K562 (cell line): ENCODE results near the gene TGDS. TPM values are rescaled to one million over a fixed set of nuclear protein-coding genes. Genes with fewer than 3 reads are reported as not detected.

Experiments used
- ATAC-seq: fragments of 200-7000 bp; cut with Tn5 transposase; 3 replicates; pipeline ENCODE4 v1.9.1; 2020; ENCODE audit warnings: moderate library complexity
- BruUV-seq: library from RNA; stranded (reverse); fragments of 400-500 nt; replicated peaks from 2 replicates; lab custom pipeline; 2021; lab: Mats Ljungman, UMichigan
- CTCF ChIA-PET: fragments of 300-600 bp; formaldehyde crosslinking; extraction: SDS; loops from one replicate; lab custom pipeline; 2021; ENCODE audit warnings: low intra/inter-chr PET ratio; lab: Yijun Ruan, JAX
- POLR2A ChIA-PET: fragments of 300-600, 350-650 bp; sonication (Branson Sonifier 250); formaldehyde crosslinking; extraction: SDS; loops from one replicate; lab custom pipeline; 2021; ENCODE audit warnings: antibody characterized with exemption, inconsistent platforms; lab: Yijun Ruan, JAX
- DNase-seq, 4 experiments: peaks; one replicate each; pipeline versions ENCODE4 v3.0.0 to v3.0.0-alpha.2; 2011 to 2018; ENCODE audit warnings: low spot score in 3 of 4, mixed read lengths in 3 of 4; ENCODE audit errors: extremely low read depth in 1 of 4
- FAIRE-seq: peaks from 2 replicates; lab custom pipeline; 2011; peaks lifted over from hg19 to GRCh38; lab: Jason Lieb, UNC
- H2AFZ ChIP-seq: 2 replicates; pipeline ENCODE4 v1.6.0; 2011; ENCODE audit warnings: low read depth, low read length, control low read depth, inconsistent platforms
- H3K27ac ChIP-seq: fragments of 200-600 bp; 3 replicates; pipeline ENCODE4 v1.8.0; 2011; ENCODE audit warnings: low read depth, mild to moderate bottlenecking, control low read depth, inconsistent platforms, low read length, moderate library complexity, mixed read lengths; ENCODE audit errors: extremely low read depth
- H3K27me3 ChIP-seq, 2 experiments: fragments of 300-600 bp in 1 of 2; 2 replicates in 1 of 2; 3 replicates in 1 of 2; pipeline versions ENCODE4 v1.6.0 to v1.8.0; 2011; ENCODE audit warnings: inconsistent platforms in 2 of 2, low read length in 2 of 2, mild to moderate bottlenecking in 1 of 2, mixed read lengths in 1 of 2, moderate library complexity in 1 of 2; ENCODE audit not compliant: control insufficient read depth in 2 of 2, insufficient read depth in 2 of 2
- H3K36me3 ChIP-seq: fragments of 300-600 bp; 3 replicates; pipeline ENCODE4 v1.8.0; 2011; ENCODE audit warnings: mild to moderate bottlenecking, low read length, inconsistent platforms; ENCODE audit not compliant: control insufficient read depth, insufficient read depth
- H3K4me1 ChIP-seq, 2 experiments: fragments of 200-600 bp in 1 of 2; replicated peaks in 1 of 2; 2 replicates in 1 of 2; 3 replicates in 1 of 2; pipeline versions ENCODE4 v1.5.1 to v1.8.0; 2011; ENCODE audit warnings: inconsistent platforms in 2 of 2, low read length in 2 of 2, mild to moderate bottlenecking in 1 of 2, mixed read lengths in 1 of 2, moderate library complexity in 1 of 2; ENCODE audit not compliant: control insufficient read depth in 2 of 2, insufficient read depth in 2 of 2
- H3K4me2 ChIP-seq: 2 replicates; pipeline ENCODE4 v1.6.1; 2011; ENCODE audit warnings: low read length, control low read depth, inconsistent platforms, mixed read lengths; ENCODE audit not compliant: insufficient read depth
- H3K4me3 ChIP-seq: fragments of 200-600 bp; sonication (generic), shearing (Covaris generic); 2 replicates; pipeline ENCODE4 v1.5.1; 2016; ENCODE audit warnings: control low read depth, inconsistent platforms
- H3K79me2 ChIP-seq: fragments of 200-600 bp; 3 replicates; pipeline ENCODE4 v1.8.0; 2011; ENCODE audit warnings: low read length, inconsistent platforms; ENCODE audit not compliant: control insufficient read depth, insufficient read depth
- H3K9ac ChIP-seq, 2 experiments: 2 replicates each; pipeline versions ENCODE4 v1.6.0 to v1.6.1; 2011; ENCODE audit warnings: low read depth in 2 of 2, low read length in 2 of 2, control low read depth in 1 of 2, inconsistent platforms in 1 of 2, mild to moderate bottlenecking in 1 of 2, mixed read lengths in 1 of 2; ENCODE audit not compliant: insufficient read depth in 1 of 2
- H3K9me1 ChIP-seq: one replicate; pipeline ENCODE4 v1.6.0; 2011; ENCODE audit warnings: inconsistent platforms, mild to moderate bottlenecking, low read length, moderate library complexity; ENCODE audit not compliant: control insufficient read depth, insufficient read depth
- H3K9me3 ChIP-seq: replicated peaks from 2 replicates; pipeline ENCODE4 v1.5.1; 2011; ENCODE audit warnings: low read depth, low read length, inconsistent platforms; ENCODE audit not compliant: control insufficient read depth, insufficient read depth
- H4K20me1 ChIP-seq: replicated peaks from 2 replicates; pipeline ENCODE4 v1.6.1; 2011; ENCODE audit warnings: low read length, inconsistent platforms, mixed read lengths; ENCODE audit not compliant: control insufficient read depth, insufficient read depth
- ELF2 ChIP-seq: fragments of 250-450 bp; sonication (Bioruptor Pico); IDR thresholded peaks from 2 replicates; pipeline ENCODE4 v1.5.0; 2021; ENCODE audit warnings: mild to moderate bottlenecking
- EWSR1 ChIP-seq: fragments of 450-650 bp; IDR thresholded peaks from 2 replicates; pipeline ENCODE4 v1.6.1; 2018; ENCODE audit warnings: borderline replicate concordance, mild to moderate bottlenecking, low read depth, moderate library complexity; ENCODE audit not compliant: partially characterized antibody
- FOXA1 ChIP-seq: fragments of 450-650 bp; IDR thresholded peaks from 2 replicates; pipeline ENCODE4 v1.6.1; 2016; ENCODE audit warnings: mild to moderate bottlenecking, borderline replicate concordance
- FOXJ2 ChIP-seq: fragments of 200-800 bp; sonication (Bioruptor generic); IDR thresholded peaks from 2 replicates; pipeline ENCODE4 v1.6.1; 2016; ENCODE audit warnings: missing genetic modification characterization, missing compliant biosample characterization
- GATAD2B ChIP-seq: fragments of 450-650 bp; IDR thresholded peaks from 2 replicates; pipeline ENCODE4 v1.6.1; 2017; ENCODE audit warnings: mild to moderate bottlenecking, borderline replicate concordance
- GTF2F1 ChIP-seq: IDR thresholded peaks from 2 replicates; pipeline ENCODE4 v1.6.1; 2011; ENCODE audit warnings: low read depth, low read length, improper control_type of control experiment
- HNRNPL ChIP-seq: fragments of 200-400 bp; formaldehyde crosslinking; IDR thresholded peaks from 2 replicates; pipeline ENCODE4 v1.6.1; 2017; ENCODE audit warnings: low read depth, mild to moderate bottlenecking, low read length
- L3MBTL2 ChIP-seq: fragments of 450-650 bp; IDR thresholded peaks from 2 replicates; pipeline ENCODE4 v1.6.1; 2016; ENCODE audit warnings: mild to moderate bottlenecking, moderate library complexity
- MIER1 ChIP-seq: fragments of 450-650 bp; IDR thresholded peaks from 2 replicates; pipeline ENCODE4 v1.6.1; 2016; ENCODE audit warnings: antibody characterized with exemption, mild to moderate bottlenecking, low read depth
- NCOA4 ChIP-seq: fragments of 450-650 bp; IDR thresholded peaks from 2 replicates; pipeline ENCODE4 v1.6.1; 2018; ENCODE audit warnings: mild to moderate bottlenecking; ENCODE audit not compliant: partially characterized antibody
- NFIX ChIP-seq: fragments of 250-450 bp; sonication (Bioruptor Pico); IDR thresholded peaks from 2 replicates; pipeline ENCODE4 v1.4.0; 2020; ENCODE audit warnings: low read depth, mild to moderate bottlenecking, moderate library complexity
- PURB ChIP-seq: sonication (generic); formaldehyde crosslinking; IDR thresholded peaks from 2 replicates; pipeline ENCODE4 v1.9.0; 2021; ENCODE audit warnings: low read depth, mild to moderate bottlenecking, missing genetic modification reagents
- PYGO2 ChIP-seq: fragments of 450-650 bp; IDR thresholded peaks from 2 replicates; pipeline ENCODE4 v1.6.1; 2016; ENCODE audit warnings: mild to moderate bottlenecking, missing genetic modification characterization, moderate library complexity, missing compliant biosample characterization
- YY1 ChIP-seq, 3 experiments: IDR thresholded peaks; 2 replicates each; pipeline ENCODE4 v1.6.1; 2011; ENCODE audit warnings: low read length in 2 of 3, mild to moderate bottlenecking in 2 of 3, moderate library complexity in 2 of 3, borderline replicate concordance in 1 of 3, control low read depth in 1 of 3, low read depth in 1 of 3; ENCODE audit not compliant: insufficient read depth in 3 of 3, insufficient replicate concordance in 2 of 3, control insufficient read depth in 1 of 3, insufficient read length in 1 of 3; ENCODE audit errors: extremely low read depth in 1 of 3
- ZBED1 ChIP-seq: IDR thresholded peaks from 2 replicates; pipeline ENCODE4 v1.6.1; 2014
- ZBTB17 ChIP-seq: fragments of 450-650 bp; formaldehyde crosslinking; IDR thresholded peaks from 2 replicates; pipeline ENCODE4 v1.4.0; 2020; ENCODE audit warnings: mild to moderate bottlenecking
- ZHX1 ChIP-seq: fragments of 150-350 bp; conservative IDR thresholded peaks from 2 replicates; pipeline ENCODE4 v1.6.1; 2014; ENCODE audit warnings: low read length
- ZNF146 ChIP-seq: IDR thresholded peaks from one replicate; pipeline ENCODE4 v1.6.1; 2018; ENCODE audit warnings: missing compliant biosample characterization; ENCODE audit not compliant: unreplicated experiment
- ZNF277 ChIP-seq: fragments of 250-450 bp; sonication (Bioruptor Pico); IDR thresholded peaks from 2 replicates; pipeline ENCODE4 v1.8.0; 2022; ENCODE audit warnings: inconsistent platforms, mild to moderate bottlenecking, moderate library complexity, borderline replicate concordance
- whole genome bisulfite sequencing: fragments of 100-300 bp; shearing (Covaris generic); methylation state at CpG from one replicate; pipeline ENCODE4 v1.1.6; 2016; ENCODE audit warnings: low coverage, mixed read lengths; ENCODE audit not compliant: insufficient coverage; ENCODE audit errors: missing lambda C conversion rate; 5-methylcytosine and 5-hydroxymethylcytosine counted together
- in situ Hi-C: fragments of 300-500 bp; cut with MboI; formaldehyde crosslinking; loops from 4 replicates; pipeline ENCODE4 v1.15.0; 2018; ENCODE audit warnings: inconsistent platforms, mixed read lengths
- intact Hi-C: fragments of 100-400 bp; cut with micrococcal nuclease; formaldehyde crosslinking; loops from 2 replicates; pipeline ENCODE4 v1.14.2; 2022
- polyA plus RNA-seq, 8 experiments: library from polyadenylated mRNA; depleted of rRNA in 4 of 8; stranded (reverse) in 5 of 8; unstranded in 3 of 8; fragments of >200 nt; fragmentation: Nextera tagmentation in 2 of 8; fragmentation: Illumina TruSeq in 1 of 8; extraction: Ambion mirVana in 2 of 8; extraction: Trizol in 1 of 8; gene quantifications; 2 replicates each; pipeline versions ENCODE4 v1.2.1 to v1.2.3, GENCODE V29; 2011 to 2014; ENCODE audit warnings: inconsistent platforms in 1 of 8, missing spikeins in 1 of 8
- total RNA-seq, 7 experiments: library from RNA; depleted of rRNA in 6 of 7; stranded (reverse); fragments of >200 nt in 6 of 7; fragmentation: Illumina TruSeq in 2 of 7; extraction: Trizol in 2 of 7; gene quantifications; 2 replicates each; pipeline versions ENCODE4 v1.2.1 to v1.2.3, GENCODE V29; 2011 to 2021; ENCODE audit warnings: low replicate concordance in 1 of 7

The TGDS gene
- total and polyA plus RNA-seq, 9 of the 15 experiments (the other 6 are each of a cell fraction or from before 2014, with no cell fraction given): 9.9 to 43.7 (median 21.4) TPM

GRCh38 chr13:94640721-94641120 lies 44.8 kb upstream of the TGDS start:
- H3K9me3 ChIP-seq: no peaks in the 10 kb centered on the region
- H3K9ac ChIP-seq: no peak overlapping the region
- H3K27me3 ChIP-seq: no peaks in the 10 kb centered on the region
- H3K4me1 ChIP-seq: no peaks in the 10 kb centered on the region
- TF ChIP-seq GATAD2B: no peak
- TF ChIP-seq NCOA4: no peak
- TF ChIP-seq ZHX1: no peak
- no peak for TF ChIP-seq NFIX (CRISPR knock-in tag)
- no peak for TF ChIP-seq ZNF277 (CRISPR knock-in tag)
- no peak for TF ChIP-seq ZNF146
- no peak for TF ChIP-seq YY1 (IDR thresholded peaks at IDR 0.05; ENCODE audit: borderline replicate concordance in 1 of 3, control insufficient read depth in 1 of 3, extremely low read depth in 1 of 3, insufficient read depth in 3 of 3, insufficient read length in 1 of 3, insufficient replicate concordance in 2 of 3, low read depth in 1 of 3, low read length in 2 of 3)
- no peak for TF ChIP-seq GTF2F1
- no peak for TF ChIP-seq HNRNPL
- TF ChIP-seq L3MBTL2: no peak
- TF ChIP-seq EWSR1: no peak
- TF ChIP-seq ELF2 (CRISPR knock-in tag): no peak
- TF ChIP-seq PURB (CRISPR knock-in tag): no peak
- no peak for TF ChIP-seq ZBED1
- no peak for TF ChIP-seq FOXA1
- TF ChIP-seq FOXJ2 (tag): no peak
- TF ChIP-seq ZBTB17 (CRISPR knock-in tag): no peak
- no peak for TF ChIP-seq MIER1
- TF ChIP-seq PYGO2 (tag): no peak
- TF ChIP-seq, all 486 proteins: peak for 0
- Histone ChIP-seq H4K20me1 (no peaks in the 10 kb centered on the region), H3K4me2 (no peak overlapping the region), H3K9me1 (no peaks in the 10 kb centered on the region), H3K27ac (no peak overlapping the region), H3K79me2 (no peaks in the 10 kb centered on the region), H3K4me3 (no peak overlapping the region), H3K36me3 (no peaks in the 10 kb centered on the region), H2AFZ (no peak overlapping the region)
- intact Hi-C loops (no loop called here), in situ Hi-C loops (no loop called here)
- DNase-seq (no peak), ATAC-seq (no peak), FAIRE-seq (no peak)
- WGBS: 10% methylated on average over 1 of the region's 2 CpGs
- CTCF ChIA-PET: no interaction called here
- POLR2A ChIA-PET: no interaction called here
- BruUV-seq: no TSS peak
